ENCODE measurements around the gene KCTD10.

DNA sequence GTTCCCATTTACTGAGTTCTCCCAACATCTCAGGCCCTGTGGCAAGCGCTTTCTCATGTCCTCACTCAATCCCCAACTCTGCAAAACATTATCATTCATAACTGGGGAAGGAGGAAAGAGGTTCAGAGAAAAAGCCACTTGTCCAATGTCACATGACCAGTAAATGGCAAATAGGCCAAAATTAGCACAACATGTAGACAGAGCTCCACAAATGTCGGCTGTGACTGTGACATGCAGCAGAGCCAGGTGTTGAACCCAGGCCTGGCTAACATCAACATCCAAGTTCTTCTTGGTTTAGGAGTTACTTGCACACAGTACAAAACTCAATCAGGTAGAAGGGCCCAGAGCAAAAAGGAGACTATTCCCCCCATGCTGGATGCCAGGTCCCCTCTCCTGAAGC is 10.8 kb downstream of the KCTD10 start:
- TF ChIP-seq POLR2A (IDR thresholded peaks at IDR 0.05; ENCODE audit: low read depth, low read length): no peak
- TF ChIP-seq POLR2AphosphoS5 (IDR thresholded peaks at IDR 0.05; ENCODE audit: low read depth, low read length): no peak
